EH (cell line): ENCODE measurements around the gene AGFG2.
"Not testable (repeated sequence)": the region's sequence is repeated elsewhere in the genome, so short reads cannot be mapped to it uniquely, and the experiment has no call there.

Source experiments
- DNase-seq: peaks from one replicate; pipeline ENCODE4 v3.0.0-alpha.2; 2015; ENCODE audit warnings: low read depth

Gene AGFG2, protein sequence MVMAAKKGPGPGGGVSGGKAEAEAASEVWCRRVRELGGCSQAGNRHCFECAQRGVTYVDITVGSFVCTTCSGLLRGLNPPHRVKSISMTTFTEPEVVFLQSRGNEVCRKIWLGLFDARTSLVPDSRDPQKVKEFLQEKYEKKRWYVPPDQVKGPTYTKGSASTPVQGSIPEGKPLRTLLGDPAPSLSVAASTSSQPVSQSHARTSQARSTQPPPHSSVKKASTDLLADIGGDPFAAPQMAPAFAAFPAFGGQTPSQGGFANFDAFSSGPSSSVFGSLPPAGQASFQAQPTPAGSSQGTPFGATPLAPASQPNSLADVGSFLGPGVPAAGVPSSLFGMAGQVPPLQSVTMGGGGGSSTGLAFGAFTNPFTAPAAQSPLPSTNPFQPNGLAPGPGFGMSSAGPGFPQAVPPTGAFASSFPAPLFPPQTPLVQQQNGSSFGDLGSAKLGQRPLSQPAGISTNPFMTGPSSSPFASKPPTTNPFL

DNA sequence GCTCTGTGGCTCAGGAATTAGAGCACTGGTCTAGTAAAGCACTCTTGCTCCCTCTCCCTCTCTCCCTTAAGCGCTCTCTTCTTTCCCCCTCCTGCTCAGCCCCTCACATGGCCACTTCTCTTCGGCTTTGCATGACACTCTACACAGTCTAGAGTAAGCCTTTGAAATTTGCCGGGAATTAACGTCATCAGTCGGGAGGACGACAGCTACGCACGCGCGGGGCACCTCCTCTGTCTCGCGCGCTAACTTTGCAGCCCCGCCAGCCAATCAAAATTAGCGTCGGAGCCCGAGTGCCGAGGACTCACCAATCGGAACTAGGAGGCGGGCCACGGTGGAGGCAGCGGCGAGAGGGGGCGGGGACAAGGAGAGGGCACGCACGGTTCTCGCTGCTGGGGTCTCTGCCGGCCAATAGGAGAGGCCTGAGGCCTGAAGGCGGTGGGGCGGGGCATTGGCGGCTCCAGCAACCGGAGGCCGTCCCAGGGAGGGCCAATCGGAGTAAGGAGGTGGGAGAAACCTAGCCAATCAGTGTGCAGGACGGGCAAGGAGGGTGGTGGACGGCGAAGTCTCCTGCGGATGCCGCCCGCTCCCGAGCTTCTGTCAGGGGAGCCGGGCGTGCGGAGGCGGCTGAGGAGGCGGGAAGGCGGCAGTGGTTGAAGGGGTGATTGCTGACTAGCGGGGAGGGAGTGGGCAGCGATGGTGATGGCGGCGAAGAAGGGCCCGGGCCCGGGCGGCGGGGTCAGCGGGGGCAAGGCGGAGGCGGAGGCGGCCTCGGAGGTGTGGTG is at the start of gene AGFG2:
AGFG2 (plus strand) TSS at position 550 of the 782 bp plus-strand sequence; CDS start at position 694, 144 bp downstream.
- peak; percentile 100 for DNase-seq

GRCh38 chr7:100489824-100490223 is 49.2 kb upstream of the AGFG2 start:
- DNase-seq, result peak; percentile 91

- no peak for DNase-seq
These were observed 48.4 kb upstream of the AGFG2 start for GRCh38 chr7:100490483-100491191.

- no peak for DNase-seq
These were observed 47.8 kb upstream of the AGFG2 start for GRCh38 chr7:100491192-100491578.

- DNase-seq, result no peak
These were observed 46.1 kb upstream of the AGFG2 start for GRCh38 chr7:100492738-100493475.

GRCh38 chr7:100493476-100494264 is 45.3 kb upstream of the AGFG2 start:
- DNase-seq, result no peak

DNA sequence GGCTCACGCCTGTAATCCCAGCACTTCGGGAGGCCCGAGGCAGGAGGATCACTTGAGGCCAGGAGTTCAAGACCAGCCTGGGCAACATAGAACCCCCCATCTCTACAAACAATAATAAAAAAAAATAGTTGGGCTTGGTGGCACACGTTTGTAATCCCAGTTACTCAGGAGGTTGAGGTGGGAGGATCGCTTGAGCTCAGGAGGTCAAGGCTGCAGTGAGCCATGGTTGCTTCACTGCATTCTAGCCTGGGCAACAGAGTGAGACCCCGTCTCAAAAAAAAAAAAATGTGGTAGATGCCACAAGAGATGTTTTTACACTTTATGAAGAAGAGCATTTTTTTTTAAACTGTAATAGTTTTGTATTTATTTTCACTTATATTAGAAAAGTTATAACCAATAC is 42.5 kb upstream of the AGFG2 start:
- DNase-seq, result no peak

DNA sequence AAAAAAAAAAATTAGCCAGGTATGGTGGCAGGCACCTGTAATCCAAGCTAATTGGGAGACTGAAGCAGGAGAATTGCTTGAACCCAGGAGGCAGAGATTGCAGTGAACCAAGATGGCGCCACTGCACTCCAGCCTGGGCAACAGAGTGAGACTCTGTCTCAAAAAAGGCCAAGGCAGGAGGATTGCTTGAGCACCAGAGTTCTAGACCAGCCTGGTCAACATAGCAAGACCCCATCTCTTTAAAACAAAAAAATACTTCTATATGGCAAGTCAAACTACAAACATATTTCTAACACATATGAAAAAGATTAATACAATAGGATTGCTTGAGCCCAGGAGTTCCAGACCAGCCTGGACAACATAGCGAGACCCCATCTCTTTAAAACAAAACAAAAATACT is 38.3 kb upstream of the AGFG2 start:
- DNase-seq, result not testable (repeated sequence)

DNA sequence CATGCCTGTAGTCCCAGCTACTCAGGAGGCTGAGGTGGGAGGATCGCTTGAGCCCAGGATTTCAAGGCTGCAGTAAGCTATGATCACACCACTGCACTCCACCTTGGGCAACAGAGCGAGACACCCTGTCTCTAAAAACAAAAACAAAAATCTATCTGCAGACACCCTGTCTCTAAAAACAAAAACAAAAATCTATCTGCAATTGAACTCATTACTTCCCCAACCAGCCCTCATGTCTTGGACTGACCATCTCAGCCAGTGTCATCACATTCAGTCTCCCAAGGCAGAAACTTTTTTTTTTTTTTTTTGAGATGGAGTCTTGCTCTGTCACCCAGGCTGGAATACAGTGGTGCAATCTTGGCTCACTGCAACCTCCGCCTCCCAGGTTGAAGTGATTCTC is 35.0 kb upstream of the AGFG2 start:
- DNase-seq, result not testable (repeated sequence)

GRCh38 chr7:100504887-100505611 is 34.0 kb upstream of the AGFG2 start:
- DNase-seq, result no peak

DNA sequence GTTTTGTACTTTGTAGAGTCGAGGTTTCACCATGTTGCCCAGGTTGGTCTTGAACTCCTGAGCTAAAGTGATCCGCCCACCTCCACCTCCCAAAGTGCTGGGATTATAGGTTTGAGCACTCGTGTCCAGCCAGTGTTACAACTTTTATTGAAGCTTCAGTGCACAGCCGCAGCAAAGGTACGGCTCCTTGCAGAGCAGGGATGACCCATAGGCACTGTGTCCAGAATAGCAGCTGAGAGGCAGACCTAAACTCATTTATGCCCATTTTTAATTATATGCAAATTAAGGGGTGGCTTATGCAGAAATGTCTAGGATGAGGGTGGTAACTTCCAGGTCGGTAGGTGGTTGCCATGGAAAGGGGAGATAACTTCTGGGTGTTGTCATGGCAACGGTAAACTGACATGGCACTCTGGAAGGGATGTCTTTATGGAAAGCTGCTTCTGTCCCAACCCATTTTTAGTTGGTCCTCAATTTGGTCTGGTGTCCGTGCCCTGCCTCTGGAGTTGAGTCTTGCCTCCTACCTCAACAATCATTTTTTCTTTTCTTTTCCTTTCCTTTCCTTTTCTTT is 32.6 kb upstream of the AGFG2 start:
- DNase-seq, result no peak

DNA sequence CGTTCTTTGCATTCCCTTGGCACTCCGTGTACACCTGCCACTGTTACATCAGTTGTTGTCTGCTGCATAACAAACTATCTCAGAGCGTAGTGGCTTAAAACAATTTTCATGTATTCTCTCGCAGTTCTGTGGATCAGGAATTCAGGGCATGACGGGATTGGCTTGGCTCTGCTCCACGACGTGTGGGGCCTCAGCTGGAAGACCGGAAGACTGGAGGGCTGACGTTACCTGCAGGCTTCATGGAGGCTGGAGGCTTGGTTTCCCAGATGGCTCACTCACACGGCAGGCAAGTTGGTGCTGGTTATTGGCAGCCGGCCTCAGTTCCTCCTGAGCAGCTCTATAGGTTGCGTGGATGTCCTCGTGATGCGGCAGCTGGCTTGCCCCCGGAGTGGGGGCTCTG is 29.8 kb upstream of the AGFG2 start:
- peak; percentile 83 for DNase-seq

DNA sequence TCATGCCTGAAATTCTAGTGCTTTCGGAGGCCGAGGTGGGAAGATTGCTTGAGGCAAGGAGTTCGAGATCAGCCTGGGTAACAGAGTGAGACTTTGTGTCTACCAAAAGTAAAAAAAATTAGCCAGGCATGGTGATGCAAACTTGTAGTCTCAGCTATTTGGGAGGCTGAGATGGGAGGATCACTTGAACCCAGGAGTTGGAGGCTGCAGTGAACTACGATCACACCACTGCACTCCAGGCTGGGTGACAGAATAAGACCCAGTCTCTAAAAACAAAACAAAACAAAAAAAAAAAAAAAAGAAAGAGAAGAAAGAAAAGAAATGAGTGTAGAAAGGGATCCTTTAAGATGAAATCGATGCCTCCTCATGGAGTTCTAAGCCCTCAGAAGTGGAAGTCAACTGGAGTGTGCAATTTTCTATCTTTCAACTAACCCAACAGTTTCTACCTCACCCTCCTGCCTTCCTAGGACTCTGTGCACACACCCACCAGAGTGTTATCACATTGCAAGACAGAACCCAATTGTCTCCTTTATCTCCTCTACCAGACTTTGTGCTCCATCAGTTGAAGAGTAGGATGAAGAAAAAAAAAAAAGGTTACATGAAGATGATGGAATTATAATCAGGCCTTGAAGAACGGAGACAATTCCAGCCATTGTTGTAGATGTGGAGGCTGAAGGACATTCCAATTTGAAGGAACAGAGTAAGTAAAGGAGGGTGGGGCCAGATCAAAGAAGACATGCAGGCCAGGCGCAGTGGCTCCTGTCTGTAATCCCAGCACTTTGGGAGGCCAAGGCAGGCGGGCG is 28.4 kb upstream of the AGFG2 start:
- no peak for DNase-seq

- no peak for DNase-seq
These were observed 25.7 kb upstream of the AGFG2 start for GRCh38 chr7:100513212-100513810.

- DNase-seq, result peak; percentile 78
These were observed 23.9 kb upstream of the AGFG2 start for GRCh38 chr7:100515072-100515532.

- peak; percentile 87 for DNase-seq
These were observed 22.7 kb upstream of the AGFG2 start for GRCh38 chr7:100516135-100516812.

DNA sequence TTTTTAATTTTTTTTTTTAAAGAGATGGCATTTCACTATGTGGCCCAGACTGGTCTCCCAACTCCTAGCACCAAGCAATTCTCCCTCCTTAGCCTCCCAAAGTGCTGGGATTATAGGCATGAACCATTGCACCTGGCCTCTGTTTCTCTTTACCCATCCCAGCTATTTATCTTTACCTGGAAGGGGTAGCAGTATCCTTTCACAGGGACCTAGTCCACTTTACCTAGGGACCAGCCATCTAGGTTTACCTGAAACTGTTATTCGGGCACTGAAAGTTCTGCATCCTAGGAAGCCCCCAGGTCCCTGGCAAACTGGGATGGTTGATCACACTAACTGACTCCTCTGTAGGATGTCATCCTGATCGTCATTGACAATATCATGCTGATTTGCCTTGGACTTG is 21.7 kb upstream of the AGFG2 start:
- no peak for DNase-seq

- no peak for DNase-seq
These were observed 19.4 kb upstream of the AGFG2 start for GRCh38 chr7:100519580-100519979.
